ENCODE measurements around the gene S100A10.
A peak's percentile ranks its signal among the peaks of the same experiment; 100 is the strongest.

The S100A10 gene

GRCh38 chr1:152015766-152016165, 22.1 kb upstream of the S100A10 start:
- Histone ChIP-seq H3K4me2 (ENCODE audit: low read depth, low read length, poor library complexity, severe bottlenecking) (no peak overlapping the region), H3K4me3 (ENCODE audit: low read length, poor library complexity, severe bottlenecking) (no peak overlapping the region), H3K36me3 (ENCODE audit: insufficient read depth, low read length) (no peaks in the 10 kb centered on the region), H3F3A (ENCODE audit: low read depth) (no peaks in the 10 kb centered on the region), H3K9me3 (ENCODE audit: insufficient read depth, low read depth, low read length) (no peaks in the 10 kb centered on the region), H3K4me1 (ENCODE audit: insufficient read depth, low read length, poor library complexity, severe bottlenecking) (peaks cover 4% of the 10 kb centered on the region), H4K20me1 (ENCODE audit: insufficient read depth, low read length, poor library complexity, severe bottlenecking) (no peaks in the 10 kb centered on the region), H3K79me2 (ENCODE audit: insufficient read depth, low read length) (no peaks in the 10 kb centered on the region), H3K27me3 (ENCODE audit: insufficient read depth, low read length, poor library complexity, severe bottlenecking) (no peaks in the 10 kb centered on the region), H3K9me2 (replicated peaks; ENCODE audit: low read depth, low read length) (no peaks in the 10 kb centered on the region), H2AFZ (ENCODE audit: low read length) (no peak overlapping the region), H3K9ac (ENCODE audit: low read depth, low read length, poor library complexity, severe bottlenecking) (no peak overlapping the region)
- TF ChIP-seq CTCF (conservative IDR thresholded peaks at IDR 0.05; ENCODE audit: low read length) (no peak), EZH2phosphoT487 (IDR thresholded peaks at IDR 0.05; ENCODE audit: borderline replicate concordance) (no peak)

GRCh38 chr1:152014943-152015342, 21.3 kb upstream of the S100A10 start:
- H3K9me2 ChIP-seq (replicated peaks; ENCODE audit: low read depth, low read length) = no peaks in the 10 kb centered on the region
- H2AFZ ChIP-seq (ENCODE audit: low read length) = no peak overlapping the region
- no peak overlapping the region for H3K9ac ChIP-seq (ENCODE audit: low read depth, low read length, poor library complexity, severe bottlenecking)
- H3K4me2 ChIP-seq (ENCODE audit: low read depth, low read length, poor library complexity, severe bottlenecking) = no peak overlapping the region
- TF ChIP-seq CTCF (conservative IDR thresholded peaks at IDR 0.05; ENCODE audit: low read length) (no peak), EZH2phosphoT487 (IDR thresholded peaks at IDR 0.05; ENCODE audit: borderline replicate concordance) (no peak)
- H4K20me1 ChIP-seq (ENCODE audit: insufficient read depth, low read length, poor library complexity, severe bottlenecking) = no peaks in the 10 kb centered on the region
- no peak overlapping the region for H3K4me3 ChIP-seq (ENCODE audit: low read length, poor library complexity, severe bottlenecking)
- peaks cover 4% of the 10 kb centered on the region for H3K4me1 ChIP-seq (ENCODE audit: insufficient read depth, low read length, poor library complexity, severe bottlenecking)
- H3K79me2 ChIP-seq (ENCODE audit: insufficient read depth, low read length) = no peaks in the 10 kb centered on the region
- no peaks in the 10 kb centered on the region for H3K36me3 ChIP-seq (ENCODE audit: insufficient read depth, low read length)
- H3K9me3 ChIP-seq (ENCODE audit: insufficient read depth, low read depth, low read length) = no peaks in the 10 kb centered on the region
- no peaks in the 10 kb centered on the region for H3F3A ChIP-seq (ENCODE audit: low read depth)
- H3K27me3 ChIP-seq (ENCODE audit: insufficient read depth, low read length, poor library complexity, severe bottlenecking) = no peaks in the 10 kb centered on the region

GRCh38 chr1:152013664-152014237, 20.1 kb upstream of the S100A10 start:
- Histone ChIP-seq H3K9me2 (replicated peaks; ENCODE audit: low read depth, low read length) (no peaks in the 10 kb centered on the region), H2AFZ (ENCODE audit: low read length) (peak overlapping the region; percentile 84), H3K4me2 (ENCODE audit: low read depth, low read length, poor library complexity, severe bottlenecking) (no peak overlapping the region), H3K27me3 (ENCODE audit: insufficient read depth, low read length, poor library complexity, severe bottlenecking) (no peaks in the 10 kb centered on the region), H3K4me3 (ENCODE audit: low read length, poor library complexity, severe bottlenecking) (no peak overlapping the region), H3K9ac (ENCODE audit: low read depth, low read length, poor library complexity, severe bottlenecking) (peak overlapping the region; percentile 39), H3K9me3 (ENCODE audit: insufficient read depth, low read depth, low read length) (no peaks in the 10 kb centered on the region), H3K79me2 (ENCODE audit: insufficient read depth, low read length) (no peaks in the 10 kb centered on the region), H3K4me1 (ENCODE audit: insufficient read depth, low read length, poor library complexity, severe bottlenecking) (peaks cover 4% of the 10 kb centered on the region), H3F3A (ENCODE audit: low read depth) (no peaks in the 10 kb centered on the region), H3K36me3 (ENCODE audit: insufficient read depth, low read length) (no peaks in the 10 kb centered on the region), H4K20me1 (ENCODE audit: insufficient read depth, low read length, poor library complexity, severe bottlenecking) (no peaks in the 10 kb centered on the region)
- no peak for TF ChIP-seq EZH2phosphoT487 (IDR thresholded peaks at IDR 0.05; ENCODE audit: borderline replicate concordance)
- TF ChIP-seq CTCF (conservative IDR thresholded peaks at IDR 0.05; ENCODE audit: low read length) = peak; percentile 84
